H9 (cell line): Measurements from ENCODE around the gene COPE. TPM values are rescaled to one million over a fixed set of nuclear protein-coding genes. Genes with fewer than 3 reads are reported as not detected.

Source experiments
- DNase-seq: peaks from one replicate; pipeline ENCODE4 v3.0.0-alpha.2; 2017
- H2AFZ ChIP-seq: one replicate; pipeline ENCODE4 v1.6.1; 2013; ENCODE audit warnings: mild to moderate bottlenecking, low read length, control low read depth, moderate library complexity
- H2AK5ac ChIP-seq: 2 replicates; pipeline ENCODE4 v1.6.1; 2013; ENCODE audit warnings: low read length, control low read depth, mixed read lengths; ENCODE audit not compliant: insufficient read length
- H2BK120ac ChIP-seq: one replicate; pipeline ENCODE4 v1.6.1; 2013; ENCODE audit warnings: low read depth, mild to moderate bottlenecking, low read length, control low read depth, inconsistent platforms; ENCODE audit not compliant: poor library complexity, severe bottlenecking
- H2BK12ac ChIP-seq: 2 replicates; pipeline ENCODE4 v1.6.1; 2013; ENCODE audit warnings: low read length, control low read depth, mixed read lengths, low read depth; ENCODE audit not compliant: insufficient read length
- H2BK15ac ChIP-seq: 2 replicates; pipeline ENCODE4 v1.6.1; 2013; ENCODE audit warnings: low read depth, low read length, control low read depth
- H2BK20ac ChIP-seq: one replicate; pipeline ENCODE4 v1.6.1; 2013; ENCODE audit warnings: low read depth, mild to moderate bottlenecking, low read length, control low read depth, inconsistent platforms; ENCODE audit not compliant: poor library complexity, severe bottlenecking
- H2BK5ac ChIP-seq: 2 replicates; pipeline ENCODE4 v1.6.1; 2013; ENCODE audit warnings: low read length, control low read depth, mixed read lengths; ENCODE audit not compliant: insufficient read length
- H3K14ac ChIP-seq: 2 replicates; pipeline ENCODE4 v1.6.1; 2013; ENCODE audit warnings: low read length, control low read depth; ENCODE audit not compliant: insufficient read depth
- H3K18ac ChIP-seq: 2 replicates; pipeline ENCODE4 v1.6.1; 2013; ENCODE audit warnings: low read depth, mild to moderate bottlenecking, mixed read lengths, low read length, control low read depth; ENCODE audit not compliant: insufficient read length
- H3K23ac ChIP-seq: 2 replicates; pipeline ENCODE4 v1.6.1; 2013; ENCODE audit warnings: low read length, control low read depth, mixed read lengths, low read depth; ENCODE audit not compliant: insufficient read length
- H3K23me2 ChIP-seq: 2 replicates; pipeline ENCODE4 v1.6.1; 2013; ENCODE audit warnings: low read depth, mild to moderate bottlenecking, mixed read lengths, low read length, control low read depth; ENCODE audit not compliant: insufficient read length, poor library complexity, severe bottlenecking
- H3K27ac ChIP-seq: 2 replicates; pipeline ENCODE4 v1.5.1; 2013; ENCODE audit warnings: low read length, control low read depth, mixed read lengths, low read depth; ENCODE audit not compliant: insufficient read length
- H3K27me3 ChIP-seq: 2 replicates; pipeline ENCODE4 v1.6.1; 2013; ENCODE audit warnings: low read length, control low read depth, inconsistent platforms; ENCODE audit not compliant: insufficient read depth
- H3K4ac ChIP-seq: 2 replicates; pipeline ENCODE4 v1.6.1; 2013; ENCODE audit warnings: low read depth, mild to moderate bottlenecking, control low read depth, inconsistent platforms, low read length, moderate library complexity
- H3K4me1 ChIP-seq: 2 replicates; pipeline ENCODE4 v1.6.1; 2013; ENCODE audit warnings: low read length, control low read depth, inconsistent platforms; ENCODE audit not compliant: insufficient read depth
- H3K4me2 ChIP-seq: 2 replicates; pipeline ENCODE4 v1.6.1; 2013; ENCODE audit warnings: low read length, control low read depth, mixed read lengths; ENCODE audit not compliant: insufficient read length, insufficient read depth
- H3K56ac ChIP-seq: 2 replicates; pipeline ENCODE4 v1.6.1; 2013; ENCODE audit warnings: low read depth, mild to moderate bottlenecking, mixed read lengths, low read length, control low read depth; ENCODE audit not compliant: insufficient read length
- H3K79me1 ChIP-seq: 2 replicates; pipeline ENCODE4 v1.6.1; 2013; ENCODE audit warnings: low read depth, mild to moderate bottlenecking, moderate library complexity, low read length, control low read depth, inconsistent platforms; ENCODE audit not compliant: insufficient read depth, poor library complexity, severe bottlenecking
- H3K79me2 ChIP-seq: 2 replicates; pipeline ENCODE4 v1.6.1; 2013; ENCODE audit warnings: low read length, control low read depth, inconsistent platforms; ENCODE audit not compliant: insufficient read depth
- H3K9ac ChIP-seq: 2 replicates; pipeline ENCODE4 v1.6.1; 2013; ENCODE audit warnings: low read length, control low read depth, mixed read lengths; ENCODE audit not compliant: insufficient read length; ENCODE audit errors: extremely low read depth
- H3K9me3 ChIP-seq: one replicate; pipeline ENCODE4 v1.6.1; 2013; ENCODE audit warnings: low read depth, low read length, inconsistent platforms; ENCODE audit not compliant: control insufficient read depth
- H3T11ph ChIP-seq: one replicate; pipeline ENCODE4 v1.6.1; 2013; ENCODE audit warnings: mild to moderate bottlenecking, low read length, control low read depth, inconsistent platforms
- H4K20me1 ChIP-seq: one replicate; pipeline ENCODE4 v1.6.1; 2013; ENCODE audit not compliant: control insufficient read depth, insufficient read length, insufficient read depth
- H4K5ac ChIP-seq: 2 replicates; pipeline ENCODE4 v1.6.1; 2013; ENCODE audit warnings: low read depth, mild to moderate bottlenecking, mixed read lengths, low read length, control low read depth; ENCODE audit not compliant: insufficient read length
- H4K8ac ChIP-seq: replicated peaks from 2 replicates; pipeline ENCODE4 v1.6.1; 2013; ENCODE audit warnings: low read length, control low read depth, mixed read lengths, low read depth; ENCODE audit not compliant: insufficient read length
- H4K91ac ChIP-seq: 2 replicates; pipeline ENCODE4 v1.6.1; 2013; ENCODE audit warnings: low read depth, mild to moderate bottlenecking, moderate library complexity, mixed read lengths, low read length, control low read depth; ENCODE audit not compliant: insufficient read length
- H3K27ac Mint-ChIP-seq, 3 experiments: 2 replicates in 2 of 3; 3 replicates in 1 of 3; pipeline ENCODE4 v1.8.0; 2020 to 2021; ENCODE audit warnings: mixed read lengths in 3 of 3, mild to moderate bottlenecking in 1 of 3, moderate library complexity in 1 of 3
- H3K27me3 Mint-ChIP-seq: 2 replicates; pipeline ENCODE4 v1.8.0; 2021; ENCODE audit warnings: low read depth, mild to moderate bottlenecking, moderate library complexity, mixed read lengths
- H3K36me3 Mint-ChIP-seq, 3 experiments: 2 replicates in 2 of 3; 3 replicates in 1 of 3; pipeline ENCODE4 v1.8.0; 2020 to 2021; ENCODE audit warnings: low read depth in 3 of 3, mixed read lengths in 3 of 3; ENCODE audit not compliant: insufficient read depth in 1 of 3
- H3K4me1 Mint-ChIP-seq, 2 experiments: 2 replicates each; pipeline ENCODE4 v1.8.0; 2020; ENCODE audit warnings: mixed read lengths in 2 of 2
- H3K4me3 Mint-ChIP-seq, 2 experiments: 2 replicates in 1 of 2; 3 replicates in 1 of 2; pipeline ENCODE4 v1.8.0; 2020 to 2021; ENCODE audit warnings: mild to moderate bottlenecking in 2 of 2, mixed read lengths in 2 of 2, moderate library complexity in 1 of 2
- H3K9me3 Mint-ChIP-seq, 2 experiments: 2 replicates in 1 of 2; 3 replicates in 1 of 2; pipeline ENCODE4 v1.8.0; 2020; ENCODE audit warnings: mild to moderate bottlenecking in 2 of 2, mixed read lengths in 2 of 2, moderate library complexity in 1 of 2
- CTCF ChIP-seq: fragments of 200-600 bp; sonication (generic); conservative IDR thresholded peaks from 3 replicates; pipeline ENCODE4 v1.8.0; 2021; ENCODE audit warnings: antibody characterized with exemption, mild to moderate bottlenecking
- WGBS: extraction: QIAGEN DNeasy Blood & Tissue Kit; methylation state at CpG from one replicate; pipeline ENCODE4 v1.1.7; 2013; ENCODE audit warnings: missing lambda C conversion rate, low lambda C conversion rate, mixed read lengths; ENCODE audit not compliant: insufficient read length; ENCODE audit errors: extremely low coverage; 5-methylcytosine and 5-hydroxymethylcytosine counted together
- total RNA-seq: library from RNA; stranded (reverse); gene quantifications from 2 replicates; pipeline ENCODE4 v1.2.1, GENCODE V29; 2021

Gene COPE
- total RNA-seq, 1 experiment from 2014 or later: 198 TPM

GRCh38 chr19:18932216-18932841 lies 13.1 kb upstream of the COPE start:
- H3K79me1 ChIP-seq: no peaks in the 10 kb centered on the region
- no peak overlapping the region for H4K91ac ChIP-seq
- no peak overlapping the region for H2BK20ac ChIP-seq
- no peaks in the 10 kb centered on the region for H3K9me3 ChIP-seq
- H3K14ac ChIP-seq: no peak overlapping the region
- Mint-ChIP-seq H3K9me3 (no peaks in the 10 kb centered on the region; a peak in 1 of 5 replicates), H3K4me1 (peaks cover 4 to 13% of the 10 kb centered on the region in 2 experiments), H3K27me3 (no peaks in the 10 kb centered on the region; the same call in none of the 2 replicates), H3K27ac (peak overlapping the region; percentile 89 to 97 (median 97); a peak in 6 of 7 replicates), H3K36me3 (peaks cover 5 to 28% (median 15%) of the 10 kb centered on the region in 3 experiments), H3K4me3 (peak overlapping the region; percentile 75 to 86)
- no peak overlapping the region for H3K23ac ChIP-seq
- H3K18ac ChIP-seq: no peak overlapping the region
- no peak overlapping the region for H2BK5ac ChIP-seq
- H3K4me2 ChIP-seq: peak overlapping the region; percentile 59
- H3K56ac ChIP-seq: no peak overlapping the region
- no peaks in the 10 kb centered on the region for H3K4me1 ChIP-seq
- no peak overlapping the region for H4K5ac ChIP-seq
- no CpG with 5 or more reads among the region's 37 CpGs for WGBS
- no peak for TF ChIP-seq CTCF
- H3K79me2 ChIP-seq: no peaks in the 10 kb centered on the region
- no peak overlapping the region for H2BK15ac ChIP-seq
- no peak overlapping the region for H3K27ac ChIP-seq
- H3K9ac ChIP-seq: no peak overlapping the region
- no peak overlapping the region for H3K4ac ChIP-seq
- H3T11ph ChIP-seq: no peak overlapping the region
- H3K27me3 ChIP-seq: no peaks in the 10 kb centered on the region
- DNase-seq: peak; percentile 99
- no peak overlapping the region for H4K8ac ChIP-seq
- H2AK5ac ChIP-seq: no peak overlapping the region
- H4K20me1 ChIP-seq: no peaks in the 10 kb centered on the region
- H2AFZ ChIP-seq: no peak overlapping the region
- H2BK120ac ChIP-seq: no peak overlapping the region
- peaks cover 3% of the 10 kb centered on the region for H3K23me2 ChIP-seq
- no peak overlapping the region for H2BK12ac ChIP-seq
